Activated effector memory CD4-positive, alpha-beta T cell treated with Interleukin-2 at 50 U/mL for 16 hours (primary cell): ENCODE data around the gene HLA-DPB1.
"Not testable (repeated sequence)": the region's sequence is repeated elsewhere in the genome, so short reads cannot be mapped to it uniquely, and the experiment has no call there.

Source experiments
- DNase-seq: peaks from one replicate; pipeline ENCODE4 v3.0.0-alpha.2; 2020

Gene HLA-DPB1

DNA sequence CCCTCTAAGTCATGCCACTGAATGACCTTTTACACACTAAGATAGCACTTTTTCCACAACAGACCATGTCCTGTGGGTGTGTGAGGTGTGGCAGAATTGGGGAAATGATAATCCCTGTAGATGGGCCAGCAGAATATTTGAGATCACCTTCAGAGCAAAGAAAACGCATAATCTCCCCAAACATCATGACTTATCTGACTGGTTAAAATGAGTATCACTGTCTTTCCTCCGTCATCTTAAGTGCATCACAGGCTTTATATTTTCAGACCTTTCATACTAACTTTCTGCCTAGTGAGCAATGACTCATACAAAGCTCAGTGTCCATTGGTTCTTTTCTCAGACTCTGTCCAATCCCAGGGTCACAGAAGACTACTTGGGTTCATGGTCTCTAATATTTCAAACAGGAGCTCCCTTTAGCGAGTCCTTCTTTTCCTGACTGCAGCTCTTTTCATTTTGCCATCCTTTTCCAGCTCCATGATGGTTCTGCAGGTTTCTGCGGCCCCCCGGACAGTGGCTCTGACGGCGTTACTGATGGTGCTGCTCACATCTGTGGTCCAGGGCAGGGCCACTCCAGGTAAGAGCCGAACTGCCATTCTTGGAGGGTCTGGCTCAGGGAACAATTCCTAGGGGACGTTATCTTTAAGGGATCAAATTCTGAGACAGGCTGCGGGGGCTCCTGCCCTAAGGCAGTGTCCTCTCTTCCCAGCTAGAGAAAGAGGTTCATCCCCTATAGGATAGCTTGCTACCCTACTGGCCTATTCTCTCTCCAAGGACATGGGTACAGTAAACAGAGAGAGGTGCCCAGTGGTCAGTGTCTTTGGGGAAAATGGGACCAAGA is at the start of gene HLA-DPB1:
Gene HLA-DPB1 (plus strand): TSS at position 423 of the 838 bp plus-strand sequence. CDS start 52 bp downstream, at position 475.
- DNase-seq = no peak

DNA sequence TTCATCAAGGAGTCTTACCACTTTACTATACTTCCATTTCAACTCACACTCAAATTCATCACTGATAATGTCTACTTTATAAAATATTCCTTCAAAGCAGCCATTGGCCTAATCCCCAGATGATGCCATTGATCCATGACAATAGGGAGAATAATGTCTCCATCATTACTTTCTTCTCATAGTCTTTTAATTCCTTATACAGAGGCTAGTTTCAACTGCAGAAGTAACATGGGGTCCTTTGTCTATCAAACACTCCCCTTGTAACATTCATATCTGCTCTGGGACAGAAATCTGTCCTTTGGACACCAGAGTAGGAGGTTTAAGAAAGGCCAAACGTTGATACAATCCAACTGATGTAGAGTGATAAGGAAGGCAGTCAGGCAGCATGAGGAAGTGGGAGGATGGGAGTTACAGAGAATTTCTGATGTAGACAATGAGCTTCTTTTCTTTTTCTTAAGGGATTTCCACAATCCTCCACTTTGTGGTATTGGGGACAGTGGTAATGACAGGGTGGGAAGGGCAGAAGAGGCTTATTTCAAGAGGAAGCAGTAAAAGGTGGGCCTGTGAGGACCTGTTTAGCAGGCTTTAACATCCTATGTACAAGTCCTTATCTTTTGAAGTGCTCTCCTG is 47.5 kb upstream of the HLA-DPB1 start:
- DNase-seq = no peak

DNA sequence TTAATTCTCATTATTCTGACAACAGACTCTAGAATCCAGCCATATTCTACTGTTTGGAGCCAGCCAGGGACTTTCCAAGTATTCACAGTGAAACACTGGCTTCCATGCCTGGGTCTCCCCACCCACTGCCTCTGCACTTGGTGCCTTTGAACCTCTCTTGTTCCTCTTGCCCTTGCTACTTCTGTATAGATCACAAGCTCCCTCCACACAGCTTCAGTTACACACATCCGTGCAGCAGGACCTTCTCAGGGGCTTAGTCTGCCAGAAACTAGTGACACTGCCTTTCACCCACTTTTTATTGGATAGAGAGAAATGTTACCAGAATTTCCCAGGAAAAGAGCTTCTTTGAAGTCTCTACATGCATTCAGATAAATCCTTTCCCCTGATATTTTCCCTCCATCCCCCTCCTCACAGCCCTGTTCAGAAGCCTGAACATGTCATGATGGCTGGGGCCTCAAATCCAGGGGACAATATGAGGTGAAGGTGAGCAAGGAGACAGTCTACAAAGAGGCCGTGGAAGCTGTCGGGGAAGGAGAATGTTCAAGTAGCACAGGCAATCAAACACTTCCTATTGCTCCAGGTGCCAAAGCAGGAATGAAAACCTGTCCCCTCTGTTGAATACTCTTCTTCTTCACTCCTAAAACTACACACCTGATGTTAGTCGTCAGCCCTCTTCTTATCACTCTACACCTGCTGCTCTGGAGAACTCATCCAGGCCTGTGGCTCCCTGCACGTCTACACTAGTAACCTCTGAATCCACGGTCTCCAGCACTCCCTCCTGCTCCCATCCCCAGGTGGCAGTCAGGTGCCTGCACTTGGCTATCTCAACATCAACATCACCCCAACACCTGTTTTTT is 46.2 kb upstream of the HLA-DPB1 start:
- no peak for DNase-seq

DNA sequence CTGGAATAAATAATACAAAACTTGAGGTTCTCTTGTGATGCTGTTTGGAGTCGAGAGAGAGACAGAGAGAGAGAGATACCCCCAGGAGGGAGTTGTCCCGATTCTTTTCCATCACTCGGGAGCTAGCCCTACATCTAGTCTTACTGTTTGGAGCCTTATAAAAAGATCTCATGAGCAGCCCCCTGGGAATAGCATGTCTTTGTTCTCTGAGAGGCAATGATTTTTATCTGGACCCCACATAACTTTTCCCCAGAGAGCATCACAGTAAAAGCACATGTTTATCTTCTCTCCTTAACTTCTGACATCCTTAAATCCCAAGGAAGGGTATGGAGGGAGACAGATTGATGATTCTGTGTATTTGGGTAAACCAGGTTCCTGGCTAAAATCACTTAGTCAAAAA is 45.5 kb upstream of the HLA-DPB1 start:
- DNase-seq = no peak

DNA sequence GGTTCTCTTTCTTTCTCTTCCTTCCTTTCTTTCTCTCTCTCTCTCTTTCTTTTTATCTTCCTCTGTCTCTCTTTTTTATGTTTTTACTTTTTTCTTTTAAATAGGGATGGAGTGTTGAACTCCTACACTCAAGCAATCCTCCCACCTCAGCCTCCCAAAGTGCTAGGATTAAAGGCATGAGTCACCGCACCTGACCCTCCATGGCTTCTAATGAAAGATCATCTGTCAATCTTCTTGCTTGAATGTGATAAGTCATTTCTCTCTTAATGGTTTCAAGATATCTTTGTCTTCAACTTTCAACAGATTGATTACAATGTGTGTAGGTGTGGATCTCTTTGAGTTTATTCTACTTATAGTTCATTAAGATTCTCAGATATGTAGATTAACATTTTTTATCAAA is 41.2 kb upstream of the HLA-DPB1 start:
- no peak for DNase-seq

DNA sequence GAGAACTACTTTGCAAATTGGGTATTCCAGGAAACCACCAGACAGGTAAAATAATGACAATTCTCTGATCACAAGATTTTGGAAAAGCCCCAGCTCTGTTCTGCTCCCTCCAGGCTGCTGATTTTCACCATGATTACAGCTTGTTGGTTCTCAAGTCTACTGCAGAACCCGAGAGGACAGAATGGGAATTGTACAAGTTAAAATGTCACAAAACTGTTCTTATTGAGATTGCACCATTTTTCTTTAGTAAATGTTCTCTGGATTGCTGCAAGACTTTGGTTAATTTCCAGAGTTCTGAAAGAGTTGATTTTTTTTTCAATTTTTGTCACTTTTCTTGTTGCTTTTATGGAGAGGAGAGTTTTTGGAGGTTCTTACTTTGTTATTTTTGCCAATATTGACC is 39.3 kb upstream of the HLA-DPB1 start:
- no peak for DNase-seq

DNA sequence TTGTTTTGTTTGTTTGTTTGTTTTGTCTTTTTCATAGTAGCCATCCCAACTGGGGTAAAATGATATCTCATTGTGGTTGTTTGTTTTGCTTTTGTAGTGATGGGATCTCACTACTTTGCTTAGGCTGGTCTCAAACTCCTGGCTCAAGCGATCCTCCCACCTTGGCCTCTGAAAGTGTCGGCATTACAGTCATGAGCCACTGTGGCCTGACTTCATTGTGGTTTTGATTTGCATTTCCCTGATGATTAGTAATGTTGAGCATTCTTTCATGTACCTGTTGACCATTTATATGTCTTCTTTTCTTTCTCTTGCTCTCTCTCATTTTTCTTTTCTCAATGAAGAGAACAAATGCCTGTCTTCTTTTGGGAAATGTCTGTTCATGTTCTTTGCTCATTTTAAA is 35.6 kb upstream of the HLA-DPB1 start:
- no peak for DNase-seq

DNA sequence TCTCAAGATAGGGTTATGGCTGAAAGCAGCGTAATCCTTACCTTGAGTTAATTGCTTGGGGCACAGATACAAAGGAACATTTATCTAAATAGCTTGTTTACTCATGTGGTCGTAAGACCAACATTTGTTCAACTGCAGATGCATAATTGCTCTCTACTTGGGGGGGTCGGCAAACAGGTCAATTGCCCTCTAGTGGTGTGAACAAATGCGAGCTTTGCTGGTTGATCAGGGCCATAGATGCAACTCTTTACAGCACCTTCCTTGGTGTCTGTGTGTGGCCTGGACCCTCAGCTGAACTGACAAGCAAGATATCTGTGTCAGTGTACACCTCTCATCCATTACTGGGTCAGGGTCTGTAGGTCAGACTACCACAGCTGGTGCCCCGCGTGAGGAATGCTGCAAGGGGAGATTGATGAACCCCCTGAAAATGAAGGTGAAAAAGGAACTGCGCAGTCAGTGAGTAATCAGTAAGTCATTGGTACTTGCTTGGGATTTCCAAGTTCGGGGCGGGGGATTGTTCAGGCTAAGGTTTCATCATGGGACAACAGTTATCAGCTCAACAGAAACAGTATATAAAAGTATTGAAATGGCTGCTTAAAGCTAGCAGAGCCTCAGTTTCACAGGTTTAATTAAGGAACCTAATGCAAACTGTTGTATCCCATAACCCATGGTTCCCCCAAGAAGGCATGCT is 26.3 kb upstream of the HLA-DPB1 start:
- DNase-seq = no peak

DNA sequence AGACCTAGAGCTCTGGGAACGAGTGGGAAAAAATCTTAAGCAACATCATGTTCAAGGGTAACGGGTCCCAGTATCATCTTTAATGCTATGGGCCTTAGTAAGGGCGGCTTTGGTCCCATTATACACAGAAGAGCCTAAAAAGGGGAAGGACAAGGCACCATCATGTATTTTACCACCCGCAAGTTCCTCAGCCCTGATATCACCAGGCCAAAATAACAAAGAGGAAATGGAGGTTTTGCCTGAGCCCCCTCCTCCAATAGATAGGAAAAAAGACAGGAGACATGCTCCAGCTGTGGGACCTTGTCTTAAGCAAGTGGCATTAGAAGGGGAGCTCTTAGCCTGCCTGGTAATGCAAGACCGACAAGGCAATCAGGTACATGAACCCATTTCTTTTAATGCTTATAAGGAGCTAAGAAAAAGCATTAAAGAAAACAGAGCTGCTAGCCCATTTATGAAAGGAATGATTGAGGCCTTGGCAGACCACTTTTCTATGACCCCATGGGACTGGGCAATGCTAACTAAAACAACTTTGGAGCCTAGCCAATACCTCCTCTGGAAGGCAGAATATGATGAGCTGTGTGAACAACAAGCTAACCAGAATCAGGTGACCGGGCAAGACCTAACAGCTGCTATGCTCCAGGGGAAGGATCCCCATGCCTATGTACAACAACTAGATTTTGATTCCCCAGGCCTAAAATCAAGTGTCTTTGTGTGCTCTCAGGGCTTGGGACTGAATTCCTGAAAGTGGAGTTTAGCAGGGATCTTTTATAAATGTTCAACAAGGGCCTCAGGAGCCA is 25.6 kb upstream of the HLA-DPB1 start:
- no peak for DNase-seq

DNA sequence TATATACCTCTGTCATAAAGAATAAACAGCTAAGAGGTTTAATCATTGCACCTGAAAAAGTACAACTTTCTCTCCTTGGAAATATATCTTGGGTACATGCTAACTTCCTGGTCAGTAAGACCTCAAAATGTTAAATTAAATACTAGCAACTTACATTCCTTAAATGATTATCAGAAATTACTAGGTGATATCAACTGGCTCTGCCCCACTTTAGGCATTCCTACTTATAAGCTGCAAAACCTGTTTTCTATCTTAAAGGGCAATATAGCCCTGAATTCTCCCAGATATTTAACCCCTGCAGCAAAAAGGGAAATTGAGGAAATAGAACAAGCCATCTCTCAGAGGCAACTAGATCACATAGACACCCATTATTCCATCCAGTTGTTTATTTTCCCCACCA is 23.2 kb upstream of the HLA-DPB1 start:
- DNase-seq = no peak

DNA sequence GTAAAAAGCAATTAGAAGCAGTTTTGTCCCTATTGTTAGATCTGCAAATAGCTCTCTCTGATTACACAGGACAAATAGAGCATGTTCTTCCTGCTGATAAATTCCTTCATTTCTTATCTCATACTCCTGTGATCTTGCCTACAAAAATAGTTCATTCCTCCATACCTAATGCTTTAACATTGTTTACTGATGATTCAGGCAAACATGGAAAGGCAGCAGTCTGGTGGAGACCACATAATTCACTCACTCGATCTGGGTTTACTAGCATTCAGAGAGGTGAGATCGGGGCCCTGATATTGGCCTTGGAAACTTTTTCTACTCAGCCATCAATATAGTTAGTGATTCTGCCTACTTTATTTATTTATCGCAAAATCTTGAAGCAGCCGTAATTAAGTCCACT is 22.6 kb upstream of the HLA-DPB1 start:
- DNase-seq = no peak

DNA sequence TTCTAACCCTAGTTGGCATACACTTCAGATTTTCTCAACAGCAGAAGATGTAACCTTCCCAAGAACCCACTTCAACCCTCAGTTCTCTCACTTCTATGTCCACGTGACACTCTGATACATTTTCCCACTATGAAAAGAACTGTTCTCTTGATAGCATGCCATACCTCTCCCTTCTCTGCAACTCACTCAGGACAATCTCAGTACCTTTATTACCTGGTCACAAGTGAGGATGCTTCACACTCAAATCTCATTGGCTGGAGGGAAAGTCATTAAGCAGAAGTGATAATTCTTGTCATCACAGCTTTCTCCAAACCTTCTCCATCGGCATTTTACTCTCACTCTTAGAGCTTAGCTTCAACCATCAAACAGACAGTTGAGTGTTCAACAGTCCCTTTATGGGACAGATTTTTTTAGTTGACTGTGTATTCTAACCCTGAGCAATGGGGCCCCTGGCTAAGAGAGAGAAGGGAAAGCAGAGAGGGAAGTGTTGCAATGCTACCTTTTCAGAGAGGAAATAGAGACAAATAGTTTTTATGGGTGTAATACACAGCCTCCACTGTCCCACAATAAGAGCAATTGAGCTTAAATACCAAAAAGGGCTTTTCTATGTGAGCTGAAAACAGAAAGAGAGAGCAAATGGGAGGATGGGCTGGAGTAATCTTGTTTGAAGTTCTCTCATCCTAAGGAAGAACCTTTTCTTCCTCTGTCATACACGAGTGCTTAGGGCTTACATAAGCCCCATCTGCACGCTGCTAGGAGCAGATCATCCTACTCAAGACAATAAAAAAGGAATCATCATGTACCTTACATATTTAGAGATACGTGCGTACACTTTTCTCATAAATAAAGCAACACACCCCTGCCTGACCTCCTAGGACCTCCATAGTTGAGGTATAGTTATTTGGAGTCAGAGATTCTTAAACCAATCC is 18.3 kb upstream of the HLA-DPB1 start:
- no peak for DNase-seq

DNA sequence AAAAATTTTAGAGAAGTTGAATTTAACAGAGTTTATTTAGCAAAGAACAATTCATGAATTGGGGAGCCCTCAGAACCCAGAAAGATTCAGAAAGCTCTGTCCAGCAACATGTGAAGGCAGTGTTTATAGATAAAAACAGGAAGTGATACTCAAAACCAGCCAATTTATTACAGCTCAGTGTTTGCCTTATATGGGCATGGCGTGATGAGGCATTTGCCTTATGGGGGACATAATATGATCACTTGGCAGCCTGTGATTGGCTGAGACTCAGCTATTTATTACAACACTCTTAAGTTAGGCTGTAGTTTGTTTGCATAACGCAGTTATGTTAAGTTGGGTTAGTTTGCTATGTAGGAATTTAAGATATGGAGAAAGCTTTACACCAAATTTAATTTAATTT is 13.8 kb upstream of the HLA-DPB1 start:
- no peak for DNase-seq

DNA sequence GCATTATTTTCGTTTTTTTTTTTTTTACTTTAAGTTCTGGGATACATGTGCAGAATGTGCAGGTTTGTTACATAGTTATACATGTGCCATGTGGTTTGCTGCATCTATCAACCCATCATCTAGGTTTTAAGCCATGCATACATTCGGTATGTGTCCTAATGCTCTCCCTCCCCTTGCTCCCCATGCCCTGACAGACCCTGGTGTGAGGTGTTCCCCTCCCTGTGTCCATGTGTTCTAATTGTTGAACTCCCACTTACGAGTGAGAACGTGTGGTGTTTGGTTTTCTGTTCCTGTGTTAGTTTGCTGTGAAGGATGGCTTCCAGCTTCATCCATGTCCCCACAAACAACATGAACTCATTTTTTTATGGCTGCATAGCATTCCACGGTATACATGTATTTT is 12.4 kb upstream of the HLA-DPB1 start:
- DNase-seq = not testable (repeated sequence)

DNA sequence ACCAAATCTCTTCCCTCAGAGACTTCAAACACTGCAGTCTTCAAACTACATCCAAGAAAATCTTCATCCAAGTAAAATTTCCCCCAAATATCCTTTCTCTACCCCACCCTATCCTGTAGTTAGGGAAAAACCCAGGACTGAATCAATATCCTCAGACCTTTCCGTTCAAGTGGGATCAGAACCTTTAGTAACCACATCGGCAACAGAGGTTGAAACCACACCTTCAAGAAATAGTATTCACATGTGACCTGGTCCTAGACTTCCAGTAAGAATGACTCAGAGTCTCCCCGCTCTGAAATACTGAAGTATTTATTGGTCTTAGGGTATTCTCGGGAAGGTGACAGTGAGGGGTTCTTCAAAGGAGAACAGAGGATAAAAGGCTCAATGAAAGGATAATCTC is 11.1 kb upstream of the HLA-DPB1 start:
- DNase-seq = no peak

DNA sequence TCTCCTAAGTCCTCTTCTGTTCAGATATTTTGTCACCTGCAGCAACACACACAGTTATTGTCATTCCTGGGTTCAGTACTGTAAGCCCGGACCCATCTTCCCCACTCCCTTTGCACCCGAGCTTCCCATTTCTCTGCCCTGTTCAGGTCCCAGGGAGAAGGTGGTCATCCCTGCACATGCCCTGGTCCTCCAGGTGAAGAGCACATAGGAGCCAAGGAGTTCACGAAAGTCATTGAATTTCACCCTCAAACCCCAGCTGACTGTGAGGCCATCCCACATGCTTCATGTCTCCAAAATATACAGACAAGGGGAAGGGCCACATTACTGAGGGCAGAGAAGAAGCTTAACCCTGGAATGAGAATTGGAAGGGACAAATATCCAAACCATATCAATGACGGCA is 10.5 kb upstream of the HLA-DPB1 start:
- DNase-seq = no peak

DNA sequence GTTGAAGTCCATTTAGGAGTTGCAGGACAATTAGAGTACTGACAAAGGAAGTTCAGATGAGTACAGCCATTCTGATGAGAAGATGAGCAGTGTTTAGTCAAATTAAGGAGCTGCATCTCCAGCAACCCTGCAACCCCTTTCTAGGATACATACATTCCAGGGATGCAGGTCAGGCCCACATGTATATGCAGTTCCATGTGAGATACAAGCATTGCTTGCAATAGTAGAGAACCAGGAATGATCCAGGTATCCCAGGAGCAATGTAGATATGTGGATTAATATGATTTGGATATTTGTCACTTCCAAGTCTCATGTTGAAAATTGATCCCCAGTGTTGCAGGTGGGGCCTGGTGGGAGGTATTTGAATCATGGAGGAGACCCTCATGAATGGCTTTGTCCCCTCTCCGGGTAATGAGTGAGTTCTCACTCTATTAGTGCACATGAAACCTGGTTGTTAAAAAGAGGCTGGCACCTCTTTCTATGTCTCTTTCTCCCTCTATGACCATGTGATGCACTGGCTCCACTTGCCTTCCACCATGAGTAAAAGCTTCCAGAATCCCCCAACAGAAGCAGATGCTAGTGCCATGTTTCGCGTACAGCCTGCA is 8.8 kb upstream of the HLA-DPB1 start:
- DNase-seq = no peak

DNA sequence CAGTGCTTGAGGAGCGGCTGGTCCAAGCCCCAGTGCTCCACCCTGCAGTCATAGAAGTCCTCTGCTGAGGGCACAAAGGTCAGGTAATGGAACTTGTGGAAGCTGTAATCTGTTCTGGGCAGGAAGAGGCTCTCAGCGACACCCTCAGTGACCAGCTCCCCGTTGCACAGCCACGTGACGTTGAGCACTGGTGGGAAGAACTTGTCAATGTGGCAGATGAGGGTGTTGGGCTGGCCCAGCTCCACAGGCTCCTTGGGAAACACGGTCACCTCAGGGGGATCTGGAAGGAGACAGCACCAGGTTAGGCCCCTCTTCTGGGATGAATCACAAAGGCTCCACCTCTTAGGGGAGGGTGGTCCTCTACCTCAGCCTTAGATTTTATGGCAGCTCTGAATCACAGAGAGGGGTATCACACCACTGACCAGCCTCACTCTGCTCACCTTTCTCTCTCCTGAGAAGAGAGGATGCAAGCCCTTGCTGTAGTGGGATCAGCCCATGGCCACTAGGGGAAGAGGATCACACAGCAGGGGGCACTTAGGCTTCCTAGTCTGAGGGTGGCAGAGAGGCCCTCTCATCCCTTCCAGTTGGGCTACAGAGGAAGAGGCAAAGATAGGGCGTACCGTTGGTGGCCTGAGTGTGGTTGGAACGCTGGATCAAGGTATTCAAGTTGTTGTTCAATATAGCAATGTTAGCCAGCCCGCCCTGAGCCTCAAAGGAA is 6.6 kb upstream of the HLA-DPB1 start:
- DNase-seq = no peak

DNA sequence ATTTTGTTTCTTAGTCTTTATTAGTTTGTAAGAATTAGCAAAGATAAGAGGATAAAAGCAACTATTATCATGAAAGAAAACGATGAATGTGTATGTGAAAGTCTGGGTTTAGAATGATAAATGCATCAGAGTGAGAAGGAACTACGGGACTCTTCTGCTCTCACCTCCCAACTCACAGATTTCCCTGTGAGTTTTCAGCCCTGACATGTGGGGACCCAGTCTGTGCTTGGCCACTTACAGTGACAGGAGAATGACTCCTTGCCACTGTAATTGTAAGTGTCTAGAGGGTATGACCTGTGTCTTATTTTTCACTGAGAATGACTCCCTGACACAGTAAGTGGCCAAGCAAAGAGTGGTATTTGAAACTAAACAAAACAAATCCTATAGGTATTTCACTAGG is 4.9 kb upstream of the HLA-DPB1 start:
- DNase-seq = no peak

DNA sequence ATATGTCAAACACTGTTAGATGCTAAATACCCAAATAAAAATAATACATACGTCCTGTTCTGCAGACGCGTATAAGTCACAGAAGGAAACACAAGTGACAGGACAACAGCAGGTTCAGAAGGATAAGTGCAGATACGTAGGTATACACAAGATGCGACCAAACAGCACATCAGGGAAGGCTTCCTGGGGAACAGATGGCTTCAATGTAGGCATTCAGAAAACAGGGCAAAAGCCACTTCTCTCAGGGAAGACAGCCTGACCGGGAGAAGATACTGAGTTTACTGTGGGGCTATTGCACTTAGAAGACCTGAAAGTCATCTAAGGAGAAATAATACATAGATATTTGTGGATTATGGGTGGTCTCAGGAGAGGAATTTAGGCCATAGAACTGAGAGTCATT is 4.2 kb upstream of the HLA-DPB1 start:
- no peak for DNase-seq
